CD8-positive, alpha-beta memory T cell (primary cell): ENCODE data around the gene G3BP2. TPM values are rescaled to one million over a fixed set of nuclear protein-coding genes. Genes with fewer than 3 reads are reported as not detected.
A peak's percentile ranks its signal among the peaks of the same experiment; 100 is the strongest.

ENCODE experiments used
- CTCF ChIA-PET: fragments of 350-600 bp; sonication (Branson Sonifier 250); formaldehyde crosslinking; loops from one replicate; lab custom pipeline; 2021; ENCODE audit warnings: antibody characterized with exemption; lab: Charles Lee
- POLR2A ChIA-PET: fragments of 350-600 bp; sonication (Branson Sonifier 250); formaldehyde crosslinking; loops from one replicate; lab custom pipeline; 2021; ENCODE audit warnings: antibody characterized with exemption; lab: Charles Lee
- DNase-seq, 5 donors: peaks; one replicate each; pipeline versions ENCODE4 v3.0.0 to v3.0.0-alpha.2; 2020 to 2022; ENCODE audit warnings: mixed read lengths in 1 of 5
- H3K27ac ChIP-seq: one replicate; pipeline ENCODE4 v1.7.0; 2013; ENCODE audit warnings: low read depth, mild to moderate bottlenecking, low read length, moderate library complexity
- H3K27me3 ChIP-seq: 2 replicates; pipeline ENCODE4 v1.7.0; 2013; ENCODE audit warnings: low read length, mild to moderate bottlenecking; ENCODE audit not compliant: insufficient read depth, poor library complexity, severe bottlenecking
- H3K36me3 ChIP-seq: 2 replicates; pipeline ENCODE4 v1.7.0; 2013; ENCODE audit warnings: mild to moderate bottlenecking, low read length, moderate library complexity; ENCODE audit not compliant: insufficient read depth
- H3K4me1 ChIP-seq: 2 replicates; pipeline ENCODE4 v1.7.0; 2013; ENCODE audit warnings: mild to moderate bottlenecking, low read length, moderate library complexity; ENCODE audit not compliant: insufficient read depth
- H3K4me3 ChIP-seq: 2 replicates; pipeline ENCODE4 v1.7.0; 2013; ENCODE audit warnings: mild to moderate bottlenecking, low read length
- H3K9me3 ChIP-seq: 2 replicates; pipeline ENCODE4 v1.7.0; 2013; ENCODE audit warnings: mild to moderate bottlenecking, low read length
- H3K27ac Mint-ChIP-seq, 8 donors: one replicate each; pipeline ENCODE4 v1.8.0; 2020 to 2021; ENCODE audit warnings: mixed read lengths in 8 of 8, mild to moderate bottlenecking in 6 of 8, inconsistent platforms in 3 of 8, moderate library complexity in 3 of 8
- H3K27me3 Mint-ChIP-seq, 2 donors: one replicate each; pipeline ENCODE4 v1.8.0; 2020 to 2021; ENCODE audit warnings: mixed read lengths in 2 of 2, mild to moderate bottlenecking in 1 of 2, moderate library complexity in 1 of 2
- H3K36me3 Mint-ChIP-seq, 3 donors: one replicate each; pipeline ENCODE4 v1.8.0; 2020 to 2021; ENCODE audit warnings: mixed read lengths in 3 of 3, inconsistent platforms in 1 of 3, mild to moderate bottlenecking in 1 of 3
- H3K4me1 Mint-ChIP-seq, 3 donors: one replicate each; pipeline ENCODE4 v1.8.0; 2020 to 2021; ENCODE audit warnings: mixed read lengths in 3 of 3, inconsistent platforms in 1 of 3, mild to moderate bottlenecking in 1 of 3
- H3K4me3 Mint-ChIP-seq, 7 donors: one replicate each; pipeline ENCODE4 v1.8.0; 2020 to 2021; ENCODE audit warnings: mixed read lengths in 7 of 7, mild to moderate bottlenecking in 6 of 7, moderate library complexity in 4 of 7, inconsistent platforms in 2 of 7
- H3K9me3 Mint-ChIP-seq, 5 donors: one replicate each; pipeline ENCODE4 v1.8.0; 2020 to 2022; ENCODE audit warnings: mixed read lengths in 5 of 5, mild to moderate bottlenecking in 3 of 5, moderate library complexity in 2 of 5, inconsistent platforms in 1 of 5
- polyA plus RNA-seq: library from polyadenylated mRNA; unstranded; fragments of 300-500 nt; fragmentation: Illumina TruSeq; gene quantifications from one replicate; pipeline ENCODE4 v1.2.3, GENCODE V29; 2021
- total RNA-seq, 2 experiments: library from RNA; stranded (reverse); gene quantifications; one replicate each; pipeline ENCODE4 v1.2.3, GENCODE V29; 2021

G3BP2 gene
- total and polyA plus RNA-seq, 3 experiments from 2014 or later = 115 to 195 (median 189) TPM

DNA sequence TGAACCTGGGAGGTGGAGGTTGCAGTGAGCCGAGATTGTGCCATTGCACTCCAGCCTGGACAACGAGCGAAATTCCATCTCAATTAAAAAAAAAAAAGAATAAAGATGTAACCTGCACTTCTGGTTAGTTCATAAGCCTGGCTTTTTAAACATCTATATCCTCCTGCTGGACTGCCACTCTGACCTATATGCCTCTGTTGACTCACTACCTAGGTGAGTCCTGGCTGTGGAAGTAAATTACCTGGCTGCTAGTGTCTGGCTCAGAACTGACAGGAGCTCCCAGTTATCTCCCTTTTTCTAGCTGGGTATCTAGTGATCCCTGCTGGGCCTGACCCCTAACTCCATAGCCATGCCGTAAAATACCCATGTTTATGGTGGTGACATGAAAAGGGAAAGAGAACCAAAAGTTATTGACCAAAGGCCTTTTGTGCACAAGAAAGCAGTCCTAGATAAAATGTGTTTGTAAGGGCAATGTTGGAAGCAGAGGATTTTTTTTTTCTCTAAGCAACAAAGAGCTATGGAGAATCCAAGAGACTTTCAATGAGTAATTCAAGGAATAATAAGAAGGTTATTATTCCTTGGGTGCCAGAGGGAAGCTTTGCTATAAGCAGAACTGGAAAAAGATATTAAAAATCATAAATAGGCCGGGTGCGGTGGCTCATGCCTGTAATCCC, 10.4 kb upstream of the G3BP2 start:
- H3K4me3 Mint-ChIP-seq = peak overlapping the region in 2 of 7 donors; percentile 24 to 37
- H3K4me1 ChIP-seq = peaks cover 24% of the 10 kb centered on the region
- peak overlapping the region in 6 of 8 donors; percentile 67 to 94 (median 86) for H3K27ac Mint-ChIP-seq

GRCh38 chr4:75679876-75680575, 6.8 kb upstream of the G3BP2 start:
- ChIA-PET POLR2A (no interaction called here), CTCF (no interaction called here)
- Mint-ChIP-seq H3K27me3 (no peaks in the 10 kb centered on the region), H3K4me3 (no peak overlapping the region), H3K27ac (no peak overlapping the region), H3K36me3 (peaks cover 0 to 1% (median 0%) of the 10 kb centered on the region in 3 donors), H3K4me1 (peaks cover 15 to 23% (median 18%) of the 10 kb centered on the region in 3 donors), H3K9me3 (no peaks in the 10 kb centered on the region)
- no peak overlapping the region for H3K27ac ChIP-seq
- no peaks in the 10 kb centered on the region for H3K27me3 ChIP-seq
- no peaks in the 10 kb centered on the region for H3K36me3 ChIP-seq
- DNase-seq = no peak
- H3K4me3 ChIP-seq = no peak overlapping the region
- H3K9me3 ChIP-seq = no peaks in the 10 kb centered on the region
- H3K4me1 ChIP-seq = peaks cover 9% of the 10 kb centered on the region

More for the DNA sequence above, 10.4 kb upstream of the G3BP2 start:
- Histone ChIP-seq H3K27ac (no peak overlapping the region), H3K4me3 (no peak overlapping the region), H3K9me3 (no peaks in the 10 kb centered on the region), H3K27me3 (no peaks in the 10 kb centered on the region), H3K36me3 (no peaks in the 10 kb centered on the region)
- H3K4me1 Mint-ChIP-seq = peaks cover 35 to 48% (median 39%) of the 10 kb centered on the region in 3 donors
- no peak for DNase-seq
- ChIA-PET POLR2A (interaction anchor here (0.7 to 1.5 kb wide), 2 partner anchors 10 to 29 kb away, joined by 3 to 4 read pairs; no protein-coding TSS in a partner anchor), CTCF (interaction anchor here (1.0 to 3.0 kb wide), 5 partner anchors 8 to 165 kb away, joined by 3 to 10 read pairs (median 5); partner anchors contain the start of genes G3BP2 and USO1)
- H3K36me3 Mint-ChIP-seq = peaks cover 0 to 1% (median 0%) of the 10 kb centered on the region in 3 donors
- no peaks in the 10 kb centered on the region for H3K27me3 Mint-ChIP-seq
- H3K9me3 Mint-ChIP-seq = no peaks in the 10 kb centered on the region

DNA sequence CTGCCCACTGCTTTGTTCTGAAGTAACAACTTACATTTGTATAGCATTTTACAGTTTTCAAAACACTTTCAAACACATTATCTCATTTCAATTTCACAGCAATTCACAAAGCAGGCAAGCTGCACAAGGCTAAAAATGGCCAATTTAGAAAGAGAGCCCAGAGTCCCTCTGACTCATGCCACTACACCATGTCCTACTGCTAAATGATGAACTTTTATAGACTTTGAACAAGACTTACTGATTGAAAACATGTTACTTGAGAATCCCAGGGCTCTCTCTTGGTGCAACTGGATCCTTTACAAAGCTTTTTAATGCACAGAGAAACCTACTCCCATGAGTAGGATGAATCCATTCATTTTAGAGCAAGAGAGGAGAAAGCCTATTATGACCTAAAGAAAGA, 5.8 kb upstream of the G3BP2 start:
- H3K27ac Mint-ChIP-seq = no peak overlapping the region
- Histone ChIP-seq H3K4me3 (no peak overlapping the region), H3K27me3 (no peaks in the 10 kb centered on the region), H3K4me1 (peaks cover 13% of the 10 kb centered on the region), H3K27ac (no peak overlapping the region), H3K36me3 (no peaks in the 10 kb centered on the region), H3K9me3 (no peaks in the 10 kb centered on the region)
- H3K9me3 Mint-ChIP-seq = no peaks in the 10 kb centered on the region
- H3K4me1 Mint-ChIP-seq = peaks cover 17 to 27% (median 23%) of the 10 kb centered on the region in 3 donors
- CTCF ChIA-PET = no interaction called here
- no peak overlapping the region for H3K4me3 Mint-ChIP-seq
- no peak for DNase-seq
- H3K27me3 Mint-ChIP-seq = no peaks in the 10 kb centered on the region
- H3K36me3 Mint-ChIP-seq = peaks cover 0 to 1% (median 0%) of the 10 kb centered on the region in 3 donors
- POLR2A ChIA-PET = no interaction called here

DNA sequence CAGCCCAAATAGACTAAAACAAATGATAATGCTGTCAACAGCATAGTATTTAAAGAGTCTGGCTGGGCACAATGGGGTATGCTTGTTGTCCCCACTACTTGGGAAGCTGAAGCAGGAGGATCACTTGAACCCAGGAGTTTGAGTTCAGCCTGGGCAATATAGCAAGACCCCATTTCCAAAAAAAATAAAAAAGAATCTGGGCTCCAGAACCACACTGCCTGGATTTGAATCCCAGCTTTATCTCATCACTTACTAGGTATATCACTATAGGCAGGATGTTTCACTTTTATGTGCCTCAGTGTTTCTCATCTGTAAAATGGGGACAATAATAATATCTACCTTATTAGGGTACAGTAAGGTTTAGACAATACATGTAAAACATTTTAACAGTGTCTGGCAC, 5.3 kb upstream of the G3BP2 start:
- CTCF ChIA-PET = no interaction called here
- H3K4me1 Mint-ChIP-seq = peaks cover 18 to 27% (median 24%) of the 10 kb centered on the region in 3 donors

DNA sequence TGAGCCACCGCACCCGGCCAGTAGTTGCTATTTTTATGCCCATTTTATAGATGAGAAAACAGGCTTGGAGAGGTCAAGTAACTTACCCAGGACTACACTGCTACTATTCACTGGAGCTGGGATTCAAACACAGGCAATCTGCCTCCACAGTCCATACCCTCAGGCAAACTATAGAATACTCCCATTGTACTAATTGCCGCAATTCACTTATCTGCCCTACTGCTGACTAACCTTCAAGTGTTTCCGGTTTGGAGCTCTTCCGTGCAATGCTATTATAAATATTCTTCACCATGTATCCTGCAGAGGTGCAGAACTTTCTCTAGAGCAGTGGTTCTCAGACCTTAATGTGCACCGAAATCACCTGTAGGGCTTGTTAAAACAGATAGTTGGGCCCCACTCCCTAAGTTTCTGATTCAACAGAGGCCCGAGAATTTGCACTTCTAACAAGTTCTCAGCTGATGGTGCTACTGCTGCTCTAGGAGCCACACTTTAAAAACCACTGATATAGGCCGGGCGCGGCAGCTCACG, 1.9 kb upstream of the G3BP2 start:
- peaks cover 0 to 3% of the 10 kb centered on the region in 2 donors for H3K27me3 Mint-ChIP-seq
- peak overlapping the region in 4 of 8 donors; percentile 32 to 57 (median 42) for H3K27ac Mint-ChIP-seq
- H3K4me3 ChIP-seq = no peak overlapping the region
- no peaks in the 10 kb centered on the region for H3K36me3 ChIP-seq
- no peak for DNase-seq
- H3K4me3 Mint-ChIP-seq = peak overlapping the region in 1 of 7 donors; percentile 34
- ChIA-PET CTCF (interaction anchor here (1.5 to 7.5 kb wide), 2 partner anchors 35 to 49 kb away, joined by 4 to 50 read pairs; partner anchors contain the start of gene USO1), POLR2A (no interaction called here)
- peaks cover 27 to 32% (median 32%) of the 10 kb centered on the region in 3 donors for H3K4me1 Mint-ChIP-seq
- H3K27me3 ChIP-seq = no peaks in the 10 kb centered on the region
- H3K36me3 Mint-ChIP-seq = peaks cover 0 to 24% (median 2%) of the 10 kb centered on the region in 3 donors
- H3K27ac ChIP-seq = no peak overlapping the region
- H3K9me3 Mint-ChIP-seq = peaks cover 0 to 2% (median 0%) of the 10 kb centered on the region in 5 donors
- no peaks in the 10 kb centered on the region for H3K9me3 ChIP-seq
- H3K4me1 ChIP-seq = peaks cover 28% of the 10 kb centered on the region

More for the DNA sequence above, 5.3 kb upstream of the G3BP2 start:
- no peak overlapping the region for H3K27ac Mint-ChIP-seq
- H3K9me3 ChIP-seq = no peaks in the 10 kb centered on the region
- H3K27me3 Mint-ChIP-seq = no peaks in the 10 kb centered on the region
- no peaks in the 10 kb centered on the region for H3K9me3 Mint-ChIP-seq
- H3K36me3 Mint-ChIP-seq = peaks cover 0 to 3% (median 1%) of the 10 kb centered on the region in 3 donors
- no peaks in the 10 kb centered on the region for H3K36me3 ChIP-seq
- DNase-seq = no peak
- POLR2A ChIA-PET = no interaction called here
- no peak overlapping the region for H3K27ac ChIP-seq
- H3K27me3 ChIP-seq = no peaks in the 10 kb centered on the region
- no peak overlapping the region for H3K4me3 Mint-ChIP-seq
- no peak overlapping the region for H3K4me3 ChIP-seq
- peaks cover 15% of the 10 kb centered on the region for H3K4me1 ChIP-seq

GRCh38 chr4:75673959-75674328, 733 bp upstream of the G3BP2 start:
- H3K4me1 Mint-ChIP-seq = peaks cover 35 to 42% (median 42%) of the 10 kb centered on the region in 3 donors
- H3K4me3 ChIP-seq = peak overlapping the region; percentile 91

GRCh38 chr4:75672461-75673026, 667 bp downstream of the G3BP2 start:
- peak overlapping the region; percentile 98 for H3K27ac ChIP-seq
- Mint-ChIP-seq H3K36me3 (peaks cover 0 to 25% (median 2%) of the 10 kb centered on the region in 3 donors), H3K27ac (peak overlapping the region; percentile 97 to 99 (median 99)), H3K9me3 (peaks cover 0 to 2% (median 0%) of the 10 kb centered on the region in 5 donors), H3K4me3 (peak overlapping the region; percentile 89 to 99 (median 98)), H3K4me1 (peaks cover 49 to 56% (median 56%) of the 10 kb centered on the region in 3 donors), H3K27me3 (peaks cover 0 to 3% of the 10 kb centered on the region in 2 donors)
- H3K4me1 ChIP-seq = peaks cover 54% of the 10 kb centered on the region
- H3K36me3 ChIP-seq = no peaks in the 10 kb centered on the region
- no peaks in the 10 kb centered on the region for H3K9me3 ChIP-seq
- peak overlapping the region; percentile 91 for H3K4me3 ChIP-seq
- H3K27me3 ChIP-seq = no peaks in the 10 kb centered on the region
- ChIA-PET CTCF (interaction anchor here (1.0 to 7.5 kb wide), 4 partner anchors 11 to 158 kb away, joined by 3 to 50 read pairs (median 8); partner anchors contain the start of genes RCHY1, THAP6 and USO1), POLR2A (interaction anchor here (0.5 to 3.6 kb wide), 5 partner anchors 19 to 161 kb away, joined by 3 to 54 read pairs (median 5); partner anchors contain the start of genes CDKL2 and USO1)
- DNase-seq = peak; percentile 70 to 88 (median 77)

More at GRCh38 chr4:75673959-75674328, 733 bp upstream of the G3BP2 start:
- peaks cover 0 to 2% (median 0%) of the 10 kb centered on the region in 5 donors for H3K9me3 Mint-ChIP-seq
- H3K27me3 Mint-ChIP-seq = peaks cover 0 to 3% of the 10 kb centered on the region in 2 donors
- Histone ChIP-seq H3K27ac (peak overlapping the region; percentile 98), H3K9me3 (no peaks in the 10 kb centered on the region), H3K4me1 (peaks cover 40% of the 10 kb centered on the region), H3K36me3 (no peaks in the 10 kb centered on the region), H3K27me3 (no peaks in the 10 kb centered on the region)
- peaks cover 0 to 24% (median 2%) of the 10 kb centered on the region in 3 donors for H3K36me3 Mint-ChIP-seq
- ChIA-PET POLR2A (interaction anchor here (0.8 to 3.6 kb wide), 4 partner anchors 9 to 50 kb away, joined by 3 to 54 read pairs (median 6); partner anchors contain the start of genes CDKL2 and USO1), CTCF (interaction anchor here (1.0 to 7.5 kb wide), 6 partner anchors 9 to 50 kb away, joined by 3 to 50 read pairs (median 6); partner anchors contain the start of gene USO1)
- peak overlapping the region; percentile 89 to 99 (median 98) for H3K4me3 Mint-ChIP-seq
- no peak for DNase-seq
- peak overlapping the region; percentile 97 to 99 (median 99) for H3K27ac Mint-ChIP-seq
